Stomach (tissue), 4 donors: ENCODE results near the gene RXRG.

ENCODE experiments used
- CTCF ChIP-seq, 7 experiments: fragments of 450-650 bp in 4 of 7; fragments of 200-600 bp in 3 of 7; sonication (generic) in 3 of 7; IDR thresholded peaks; one replicate each; pipeline ENCODE4 v1.5.1; 2016 to 2019; ENCODE audit warnings: antibody characterized with exemption in 7 of 7, control low read depth in 2 of 7, mild to moderate bottlenecking in 1 of 7
- POLR2A ChIP-seq, 4 donors: fragments of 450-650 bp; IDR thresholded peaks; one replicate each; pipeline ENCODE4 v1.6.1; 2016; ENCODE audit warnings: antibody characterized with exemption in 4 of 4, control low read depth in 2 of 4, mild to moderate bottlenecking in 1 of 4, moderate library complexity in 1 of 4
- POLR2AphosphoS5 ChIP-seq, 3 donors: sonication (generic); formaldehyde crosslinking; IDR thresholded peaks; one replicate each; pipeline ENCODE4 v1.6.1; 2016; ENCODE audit warnings: antibody characterized with exemption in 3 of 3

- TF ChIP-seq CTCF (IDR thresholded peaks at IDR 0.05) (no peak), POLR2A (IDR thresholded peaks at IDR 0.05) (no peak), POLR2AphosphoS5 (IDR thresholded peaks at IDR 0.05) (no peak)
Observed at GRCh38 chr1:165435801-165436200, 9.1 kb downstream of the RXRG start.
